NB4 (cell line): ENCODE data around the gene SPP2.

Experiments
- POLR2A ChIP-seq: IDR thresholded peaks from 2 replicates; pipeline ENCODE4 v1.6.1; 2011; ENCODE audit warnings: mild to moderate bottlenecking; ENCODE audit not compliant: insufficient read length; ENCODE audit errors: extremely low read depth
- TF ChIP-seq, protein P1 (sequence below): IDR thresholded peaks from one replicate; pipeline ENCODE4 v1.5.1; 2012; ENCODE audit warnings: low read depth, low read length

GRCh38 chr2:234081970-234082822 is 31.7 kb downstream of the SPP2 start:
- TF ChIP-seq, protein P1, sequence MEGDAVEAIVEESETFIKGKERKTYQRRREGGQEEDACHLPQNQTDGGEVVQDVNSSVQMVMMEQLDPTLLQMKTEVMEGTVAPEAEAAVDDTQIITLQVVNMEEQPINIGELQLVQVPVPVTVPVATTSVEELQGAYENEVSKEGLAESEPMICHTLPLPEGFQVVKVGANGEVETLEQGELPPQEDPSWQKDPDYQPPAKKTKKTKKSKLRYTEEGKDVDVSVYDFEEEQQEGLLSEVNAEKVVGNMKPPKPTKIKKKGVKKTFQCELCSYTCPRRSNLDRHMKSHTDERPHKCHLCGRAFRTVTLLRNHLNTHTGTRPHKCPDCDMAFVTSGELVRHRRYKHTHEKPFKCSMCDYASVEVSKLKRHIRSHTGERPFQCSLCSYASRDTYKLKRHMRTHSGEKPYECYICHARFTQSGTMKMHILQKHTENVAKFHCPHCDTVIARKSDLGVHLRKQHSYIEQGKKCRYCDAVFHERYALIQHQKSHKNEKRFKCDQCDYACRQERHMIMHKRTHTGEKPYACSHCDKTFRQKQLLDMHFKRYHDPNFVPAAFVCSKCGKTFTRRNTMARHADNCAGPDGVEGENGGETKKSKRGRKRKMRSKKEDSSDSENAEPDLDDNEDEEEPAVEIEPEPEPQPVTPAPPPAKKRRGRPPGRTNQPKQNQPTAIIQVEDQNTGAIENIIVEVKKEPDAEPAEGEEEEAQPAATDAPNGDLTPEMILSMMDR: no peak
- no peak for TF ChIP-seq POLR2A
